T-cell (primary cell): ENCODE results near the gene GRIP2. TPM values are rescaled to one million over a fixed set of nuclear protein-coding genes. Genes with fewer than 3 reads are reported as not detected.

Source experiments
- ATAC-seq, 4 experiments: fragments of 200-7000 bp in 3 of 4; fragments of 150-1000 bp in 1 of 4; cut with Tn5 transposase; replicated peaks in 1 of 4; 1 replicate in 3 of 4; 2 replicates in 1 of 4; pipeline ENCODE4 v1.10.0; 2021; ENCODE audit warnings: moderate library complexity in 3 of 4, mild to moderate bottlenecking in 2 of 4, moderate number of reproducible peaks in 1 of 4
- CTCF ChIA-PET, 2 donors: fragments of 300-600 bp; sonication (Branson Sonifier 250); formaldehyde crosslinking; loops; one replicate each; lab custom pipeline; 2022; ENCODE audit warnings: antibody characterized with exemption in 2 of 2; lab: Charles Lee
- POLR2A ChIA-PET, 2 donors: fragments of 300-600 bp; sonication (Branson Sonifier 250); formaldehyde crosslinking; loops; one replicate each; lab custom pipeline; 2022; ENCODE audit warnings: antibody characterized with exemption in 2 of 2; lab: Charles Lee
- DNase-seq, 35 experiments: peaks; one replicate each; pipeline versions ENCODE4 v3.0.0 to v3.0.0-alpha.2; 2013 to 2023
- H3K27ac ChIP-seq: one replicate; pipeline ENCODE4 v1.5.1; 2013; ENCODE audit warnings: low read length
- H3K27me3 ChIP-seq, 2 experiments: replicated peaks in 1 of 2; 1 replicate in 1 of 2; 2 replicates in 1 of 2; pipeline versions ENCODE4 v1.6.1 to v1.7.0; 2013; ENCODE audit warnings: low read length in 1 of 2, mixed read lengths in 1 of 2; ENCODE audit not compliant: control insufficient read depth in 2 of 2, insufficient read depth in 2 of 2; ENCODE audit errors: extremely low read depth in 1 of 2
- H3K36me3 ChIP-seq, 2 donors: 1 replicate in 1 of 2; 2 replicates in 1 of 2; pipeline versions ENCODE4 v1.6.1 to v1.7.0; 2013; ENCODE audit warnings: low read length in 1 of 2; ENCODE audit not compliant: control insufficient read depth in 2 of 2, insufficient read depth in 1 of 2; ENCODE audit errors: extremely low read depth in 1 of 2
- H3K4me1 ChIP-seq, 2 experiments: 1 replicate in 1 of 2; 2 replicates in 1 of 2; pipeline versions ENCODE4 v1.6.1 to v1.7.0; 2013; ENCODE audit warnings: low read length in 2 of 2, mixed read lengths in 1 of 2; ENCODE audit not compliant: insufficient read depth in 2 of 2, control insufficient read depth in 1 of 2; ENCODE audit errors: extremely low read depth in 1 of 2
- H3K4me3 ChIP-seq, 2 donors: 1 replicate in 1 of 2; 2 replicates in 1 of 2; pipeline versions ENCODE4 v1.5.1 to v1.7.0; 2013; ENCODE audit warnings: mild to moderate bottlenecking in 2 of 2, low read length in 1 of 2, moderate library complexity in 1 of 2; ENCODE audit not compliant: control insufficient read depth in 1 of 2; ENCODE audit errors: extremely low read depth in 1 of 2
- H3K9me3 ChIP-seq: 2 replicates; pipeline ENCODE4 v1.7.0; 2013
- H3K27ac Mint-ChIP-seq, 2 donors: one replicate each; pipeline ENCODE4 v1.8.0; 2020 to 2021; ENCODE audit warnings: mild to moderate bottlenecking in 2 of 2, mixed read lengths in 2 of 2
- H3K27me3 Mint-ChIP-seq, 2 donors: one replicate each; pipeline ENCODE4 v1.8.0; 2021 to 2022; ENCODE audit warnings: mixed read lengths in 2 of 2
- H3K36me3 Mint-ChIP-seq: one replicate; pipeline ENCODE4 v1.8.0; 2021; ENCODE audit warnings: mixed read lengths
- H3K4me1 Mint-ChIP-seq, 3 donors: one replicate each; pipeline ENCODE4 v1.8.0; 2020 to 2022; ENCODE audit warnings: mixed read lengths in 3 of 3, mild to moderate bottlenecking in 1 of 3
- H3K4me3 Mint-ChIP-seq, 3 donors: one replicate each; pipeline ENCODE4 v1.8.0; 2020 to 2022; ENCODE audit warnings: mild to moderate bottlenecking in 3 of 3, mixed read lengths in 3 of 3, moderate library complexity in 3 of 3
- H3K9me3 Mint-ChIP-seq, 3 donors: one replicate each; pipeline ENCODE4 v1.8.0; 2020 to 2022; ENCODE audit warnings: mixed read lengths in 3 of 3
- WGBS: methylation state at CpG from one replicate; pipeline ENCODE4 v1.1.5; 2013; ENCODE audit warnings: missing lambda C conversion rate; ENCODE audit not compliant: insufficient coverage; 5-methylcytosine and 5-hydroxymethylcytosine counted together
- total RNA-seq, 35 experiments: library from RNA in 6 of 35; stranded (reverse) in 6 of 35; fragments of 120-200 nt in 1 of 35; gene quantifications; one replicate each; pipeline versions ENCODE4 v1.2.1 to v1.2.4 and lab custom pipeline; 2013 to 2026

GRIP2 gene
- total RNA-seq, 5 donors from 2014 or later (not counting 1 experiment from before 2014, with no cell fraction given): 0.20 TPM; not detected in 4

- Mint-ChIP-seq H3K36me3 (peaks cover 40% of the 10 kb centered on the region), H3K27me3 (no peaks in the 10 kb centered on the region), H3K9me3 (no peaks in the 10 kb centered on the region), H3K4me3 (no peak overlapping the region), H3K27ac (no peak overlapping the region), H3K4me1 (no peaks in the 10 kb centered on the region)
- Histone ChIP-seq H3K36me3 (peaks cover 12 to 68% of the 10 kb centered on the region in 2 donors), H3K9me3 (no peaks in the 10 kb centered on the region), H3K27me3 (no peaks in the 10 kb centered on the region), H3K4me1 (no peaks in the 10 kb centered on the region), H3K27ac (no peak overlapping the region), H3K4me3 (no peak overlapping the region)
- no peak for ATAC-seq
- POLR2A ChIA-PET: interaction anchor here in 1 of 2 donors (0.6 kb wide), 1 partner anchor 18 kb away, joined by 3 read pairs; no protein-coding TSS in a partner anchor
- no peak for DNase-seq
- WGBS: 92% methylated on average over 5 of the region's 8 CpGs
- CTCF ChIA-PET: interaction anchor here in 1 of 2 donors (1.1 kb wide), 1 partner anchor 35 kb away, joined by 6 read pairs; no protein-coding TSS in a partner anchor
These were observed 85.4 kb downstream of the GRIP2 start for GRCh38 chr3:14454639-14455310.

- ATAC-seq: no peak
These were observed 86.1 kb downstream of the GRIP2 start for GRCh38 chr3:14453876-14454638.

GRCh38 chr3:14452740-14453710, 87.1 kb downstream of the GRIP2 start:
- Mint-ChIP-seq H3K4me1 (no peaks in the 10 kb centered on the region), H3K36me3 (peaks cover 46% of the 10 kb centered on the region), H3K27ac (no peak overlapping the region), H3K27me3 (no peaks in the 10 kb centered on the region), H3K9me3 (no peaks in the 10 kb centered on the region), H3K4me3 (no peak overlapping the region)
- Histone ChIP-seq H3K4me3 (no peak overlapping the region), H3K27ac (no peak overlapping the region), H3K27me3 (no peaks in the 10 kb centered on the region), H3K4me1 (no peaks in the 10 kb centered on the region), H3K36me3 (peaks cover 21 to 70% of the 10 kb centered on the region in 2 donors), H3K9me3 (no peaks in the 10 kb centered on the region)
- WGBS: 96% methylated on average over 17 of the region's 25 CpGs
- ATAC-seq: no peak
- ChIA-PET CTCF (no interaction called here), POLR2A (no interaction called here)
- DNase-seq: no peak

More at GRCh38 chr3:14453876-14454638, 86.1 kb downstream of the GRIP2 start:
- H3K4me1 ChIP-seq: no peaks in the 10 kb centered on the region
- ChIA-PET POLR2A (interaction anchor here in 1 of 2 donors (0.6 kb wide), 1 partner anchor 17 kb away, joined by 3 read pairs; no protein-coding TSS in a partner anchor), CTCF (interaction anchor here in 1 of 2 donors (1.1 kb wide), 1 partner anchor 34 kb away, joined by 6 read pairs; no protein-coding TSS in a partner anchor)
- Mint-ChIP-seq H3K27ac (no peak overlapping the region), H3K9me3 (no peaks in the 10 kb centered on the region), H3K36me3 (peaks cover 40% of the 10 kb centered on the region), H3K4me3 (no peak overlapping the region), H3K4me1 (no peaks in the 10 kb centered on the region), H3K27me3 (no peaks in the 10 kb centered on the region)
- DNase-seq: no peak
- peaks cover 15 to 68% of the 10 kb centered on the region in 2 donors for H3K36me3 ChIP-seq
- H3K4me3 ChIP-seq: no peak overlapping the region
- no peaks in the 10 kb centered on the region for H3K27me3 ChIP-seq
- H3K27ac ChIP-seq: no peak overlapping the region
- 93% methylated on average over 16 of the region's 23 CpGs for WGBS
- H3K9me3 ChIP-seq: no peaks in the 10 kb centered on the region

GRCh38 chr3:14451844-14452739, 88.0 kb downstream of the GRIP2 start:
- H3K4me3 Mint-ChIP-seq: no peak overlapping the region
- H3K27ac Mint-ChIP-seq: no peak overlapping the region
- H3K36me3 Mint-ChIP-seq: peaks cover 55% of the 10 kb centered on the region
- Histone ChIP-seq H3K4me1 (no peaks in the 10 kb centered on the region), H3K27me3 (no peaks in the 10 kb centered on the region), H3K27ac (no peak overlapping the region), H3K4me3 (no peak overlapping the region), H3K36me3 (peaks cover 24 to 74% of the 10 kb centered on the region in 2 donors), H3K9me3 (no peaks in the 10 kb centered on the region)
- 97% methylated on average over 13 of the region's 17 CpGs for WGBS
- no peaks in the 10 kb centered on the region for H3K27me3 Mint-ChIP-seq
- H3K4me1 Mint-ChIP-seq: no peaks in the 10 kb centered on the region
- ChIA-PET POLR2A (no interaction called here), CTCF (no interaction called here)
- no peaks in the 10 kb centered on the region for H3K9me3 Mint-ChIP-seq
- DNase-seq (no peak), ATAC-seq (no peak)

GRCh38 chr3:14450922-14451606, 89.1 kb downstream of the GRIP2 start:
- no peak overlapping the region for H3K4me3 Mint-ChIP-seq
- peaks cover 64% of the 10 kb centered on the region for H3K36me3 Mint-ChIP-seq
- H3K27me3 Mint-ChIP-seq: no peaks in the 10 kb centered on the region
- CTCF ChIA-PET: no interaction called here
- H3K4me1 ChIP-seq: no peaks in the 10 kb centered on the region
- 95% methylated on average over 4 of the region's 5 CpGs for WGBS
- ATAC-seq (no peak), DNase-seq (no peak)
- no peaks in the 10 kb centered on the region for H3K27me3 ChIP-seq
- no peak overlapping the region for H3K27ac ChIP-seq
- H3K9me3 Mint-ChIP-seq: no peaks in the 10 kb centered on the region
- H3K4me3 ChIP-seq: no peak overlapping the region
- POLR2A ChIA-PET: no interaction called here
- H3K27ac Mint-ChIP-seq: no peak overlapping the region
- H3K4me1 Mint-ChIP-seq: no peaks in the 10 kb centered on the region
- peaks cover 24 to 84% of the 10 kb centered on the region in 2 donors for H3K36me3 ChIP-seq
- H3K9me3 ChIP-seq: no peaks in the 10 kb centered on the region
